Astrocyte of the cerebellum (primary cell): ENCODE results near the gene CACNA1D.

Experiments used
- DNase-seq: peaks from one replicate; pipeline ENCODE4 v3.0.0-alpha.2; 2011; ENCODE audit warnings: low read depth
- H3K4me3 ChIP-seq: 2 replicates; pipeline ENCODE4 v1.5.1; 2011; ENCODE audit warnings: mild to moderate bottlenecking, low read depth, low read length, moderate library complexity
- CTCF ChIP-seq: IDR thresholded peaks from 2 replicates; pipeline ENCODE4 v1.5.1; 2012; ENCODE audit warnings: low read length, low read depth, moderate library complexity, mild to moderate bottlenecking; ENCODE audit errors: missing control alignments
- in situ Hi-C: cut with HindIII; loops from 2 replicates; pipeline ENCODE4 v1.10.0; 2017; ENCODE audit warnings: low sequenced_read_pairs

Gene CACNA1D

GRCh38 chr3:53668872-53669271 is 174.5 kb downstream of the CACNA1D start:
- DNase-seq, result no peak
- TF ChIP-seq CTCF, result peak; percentile 26
- no peak overlapping the region for H3K4me3 ChIP-seq
- in situ Hi-C loops, result no loop called here

GRCh38 chr3:53670721-53671120 is 176.3 kb downstream of the CACNA1D start:
- H3K4me3 ChIP-seq, result no peak overlapping the region
- in situ Hi-C loops, result no loop called here
- no peak for DNase-seq
- TF ChIP-seq CTCF, result no peak

GRCh38 chr3:53671192-53671960 is 177.0 kb downstream of the CACNA1D start:
- TF ChIP-seq CTCF, result no peak
- DNase-seq, result no peak
- H3K4me3 ChIP-seq, result no peak overlapping the region
- in situ Hi-C loops, result no loop called here

DNA sequence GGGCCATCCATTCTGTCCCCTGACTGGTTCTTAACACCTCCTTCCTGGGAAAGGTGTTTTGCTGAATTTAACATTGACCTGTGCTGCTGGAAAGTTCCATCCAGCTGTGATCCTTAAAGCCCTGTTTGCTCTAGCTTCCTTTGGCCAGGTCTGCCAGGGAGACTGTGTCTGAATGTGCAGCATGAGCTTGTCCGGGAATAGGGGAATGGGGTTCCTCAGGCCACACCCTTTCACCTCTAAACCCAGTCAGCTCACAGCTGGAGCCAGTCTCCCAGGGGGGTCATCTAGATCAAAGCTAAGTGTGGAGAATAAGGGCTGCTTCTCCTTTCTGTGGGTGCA is 177.5 kb downstream of the CACNA1D start:
- in situ Hi-C loops, result no loop called here

GRCh38 chr3:53672981-53673380 is 178.6 kb downstream of the CACNA1D start:
- no peak for TF ChIP-seq CTCF
- H3K4me3 ChIP-seq, result no peak overlapping the region
- DNase-seq, result no peak
- in situ Hi-C loops, result no loop called here

More for the DNA sequence above, 177.5 kb downstream of the CACNA1D start:
- H3K4me3 ChIP-seq, result no peak overlapping the region
- no peak for DNase-seq
- TF ChIP-seq CTCF, result no peak

- no peak for DNase-seq
- no peak overlapping the region for H3K4me3 ChIP-seq
- in situ Hi-C loops, result no loop called here
- TF ChIP-seq CTCF, result no peak
Observed at GRCh38 chr3:53673722-53674350, 179.4 kb downstream of the CACNA1D start.
